Gastrocnemius medialis (tissue), 4 donors: ENCODE data around the gene PIM3.

Experiments used
- POLR2A ChIP-seq, 2 donors: fragments of 450-650 bp; IDR thresholded peaks; one replicate each; pipeline ENCODE4 v1.6.1; 2017; ENCODE audit warnings: antibody characterized with exemption in 2 of 2, mild to moderate bottlenecking in 2 of 2, moderate library complexity in 2 of 2
- TF ChIP-seq, protein P1 (sequence below), 5 experiments: fragments of 450-650 bp in 3 of 5; fragments of 200-600 bp in 2 of 5; sonication (generic) in 2 of 5; IDR thresholded peaks in 4 of 5; conservative IDR thresholded peaks in 1 of 5; 1 replicate in 4 of 5; 2 replicates in 1 of 5; pipeline ENCODE4 v1.5.1; 2016 to 2019; ENCODE audit warnings: antibody characterized with exemption in 5 of 5, mild to moderate bottlenecking in 3 of 5, moderate library complexity in 3 of 5

DNA sequence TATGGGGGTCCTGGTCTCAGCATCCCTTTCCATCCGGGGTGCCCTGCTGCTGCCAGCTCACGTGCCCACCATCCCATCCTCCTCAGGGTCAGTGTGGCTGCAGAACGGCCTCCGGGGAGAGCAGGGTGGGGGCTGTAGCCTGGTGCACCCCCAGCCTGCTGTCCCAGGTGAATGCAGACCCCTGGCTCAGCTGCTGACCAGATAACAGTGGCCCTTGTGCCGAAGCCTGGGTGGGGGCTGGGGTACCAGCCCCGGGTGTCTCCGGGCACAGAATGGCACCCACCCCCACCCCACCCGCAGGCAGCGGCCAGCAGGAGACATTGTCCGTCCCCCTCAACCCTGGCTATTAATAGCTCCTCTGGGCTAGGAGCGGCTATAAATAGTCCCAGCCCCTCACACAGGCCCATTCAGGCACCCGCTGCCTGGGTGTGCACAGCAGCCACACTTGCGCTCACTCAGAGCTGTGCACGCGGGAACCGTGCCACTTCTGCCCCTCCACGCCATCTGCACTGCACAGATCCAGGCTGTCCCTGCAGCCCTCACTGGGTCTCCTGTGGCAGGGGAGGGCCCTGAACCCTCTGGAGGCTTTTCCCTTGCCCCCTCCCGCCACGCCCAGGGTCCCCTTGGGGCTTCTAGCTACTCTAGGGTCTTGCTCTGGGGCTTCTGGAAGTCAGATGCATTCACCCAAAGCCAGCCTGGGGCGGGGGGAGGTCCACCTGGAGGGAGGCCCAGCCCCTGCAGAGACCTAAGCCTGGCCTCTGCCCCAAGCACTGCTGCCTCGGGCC is 23.4 kb upstream of the PIM3 start:
- TF ChIP-seq, protein P1, sequence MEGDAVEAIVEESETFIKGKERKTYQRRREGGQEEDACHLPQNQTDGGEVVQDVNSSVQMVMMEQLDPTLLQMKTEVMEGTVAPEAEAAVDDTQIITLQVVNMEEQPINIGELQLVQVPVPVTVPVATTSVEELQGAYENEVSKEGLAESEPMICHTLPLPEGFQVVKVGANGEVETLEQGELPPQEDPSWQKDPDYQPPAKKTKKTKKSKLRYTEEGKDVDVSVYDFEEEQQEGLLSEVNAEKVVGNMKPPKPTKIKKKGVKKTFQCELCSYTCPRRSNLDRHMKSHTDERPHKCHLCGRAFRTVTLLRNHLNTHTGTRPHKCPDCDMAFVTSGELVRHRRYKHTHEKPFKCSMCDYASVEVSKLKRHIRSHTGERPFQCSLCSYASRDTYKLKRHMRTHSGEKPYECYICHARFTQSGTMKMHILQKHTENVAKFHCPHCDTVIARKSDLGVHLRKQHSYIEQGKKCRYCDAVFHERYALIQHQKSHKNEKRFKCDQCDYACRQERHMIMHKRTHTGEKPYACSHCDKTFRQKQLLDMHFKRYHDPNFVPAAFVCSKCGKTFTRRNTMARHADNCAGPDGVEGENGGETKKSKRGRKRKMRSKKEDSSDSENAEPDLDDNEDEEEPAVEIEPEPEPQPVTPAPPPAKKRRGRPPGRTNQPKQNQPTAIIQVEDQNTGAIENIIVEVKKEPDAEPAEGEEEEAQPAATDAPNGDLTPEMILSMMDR (IDR thresholded peaks at IDR 0.05 in 4 of 5, conservative IDR thresholded peaks at IDR 0.05 in 1 of 5), result no peak
- peak; percentile 58 to 64 for TF ChIP-seq POLR2A (IDR thresholded peaks at IDR 0.05)
